HEK293T (cell line): ENCODE results near the gene DCANP1.

Experiments used
- ARNT ChIP-seq: fragments of 450-650 bp; IDR thresholded peaks from 2 replicates; pipeline ENCODE4 v1.6.1; 2017; ENCODE audit warnings: mild to moderate bottlenecking
- BHLHE40 ChIP-seq: fragments of 450-650 bp; IDR thresholded peaks from 2 replicates; pipeline ENCODE4 v1.6.1; 2016; ENCODE audit warnings: mild to moderate bottlenecking, moderate library complexity, borderline replicate concordance
- ELF4 ChIP-seq: fragments of 450-650 bp; IDR thresholded peaks from 2 replicates; pipeline ENCODE4 v1.6.1; 2017; ENCODE audit warnings: antibody characterized with exemption
- FOXA1 ChIP-seq: fragments of 450-650 bp; IDR thresholded peaks from 2 replicates; pipeline ENCODE4 v1.6.1; 2016; ENCODE audit warnings: mild to moderate bottlenecking
- FOXK2 ChIP-seq: fragments of 450-650 bp; IDR thresholded peaks from 2 replicates; pipeline ENCODE4 v1.6.1; 2016; ENCODE audit warnings: mild to moderate bottlenecking
- FOXM1 ChIP-seq: fragments of 450-650 bp; IDR thresholded peaks from 2 replicates; pipeline ENCODE4 v1.6.1; 2017; ENCODE audit warnings: mild to moderate bottlenecking, borderline replicate concordance
- HDGF ChIP-seq: fragments of 450-650 bp; IDR thresholded peaks from 2 replicates; pipeline ENCODE4 v1.6.1; 2017; ENCODE audit warnings: antibody characterized with exemption, borderline replicate concordance
- NFRKB ChIP-seq: fragments of 450-650 bp; IDR thresholded peaks from 2 replicates; pipeline ENCODE4 v1.6.1; 2016; ENCODE audit warnings: mild to moderate bottlenecking, moderate library complexity
- SP1 ChIP-seq: fragments of 450-650 bp; IDR thresholded peaks from 2 replicates; pipeline ENCODE4 v1.6.1; 2017
- SUZ12 ChIP-seq: fragments of 450-650 bp; IDR thresholded peaks from 2 replicates; pipeline ENCODE4 v1.6.1; 2016; ENCODE audit warnings: mild to moderate bottlenecking
- TARDBP ChIP-seq: fragments of 450-650 bp; IDR thresholded peaks from 2 replicates; pipeline ENCODE4 v1.6.1; 2016
- ZNF384 ChIP-seq: fragments of 450-650 bp; IDR thresholded peaks from 2 replicates; pipeline ENCODE4 v1.6.1; 2016
- TF ChIP-seq, protein P1 (sequence below): fragments of 450-650 bp; IDR thresholded peaks from 2 replicates; pipeline ENCODE4 v1.6.1; 2016

GRCh38 chr5:135455876-135456237 lies 8.7 kb upstream of the DCANP1 start:
- TF ChIP-seq BHLHE40: no peak
- TF ChIP-seq SP1: no peak
- TF ChIP-seq FOXA1: no peak
- TF ChIP-seq ELF4: no peak
- TF ChIP-seq TARDBP: no peak
- TF ChIP-seq SUZ12: no peak
- no peak for TF ChIP-seq HDGF
- no peak for TF ChIP-seq ARNT
- TF ChIP-seq FOXK2: no peak
- TF ChIP-seq ZNF384: no peak
- no peak for TF ChIP-seq NFRKB
- TF ChIP-seq FOXM1: no peak
- TF ChIP-seq, protein P1, sequence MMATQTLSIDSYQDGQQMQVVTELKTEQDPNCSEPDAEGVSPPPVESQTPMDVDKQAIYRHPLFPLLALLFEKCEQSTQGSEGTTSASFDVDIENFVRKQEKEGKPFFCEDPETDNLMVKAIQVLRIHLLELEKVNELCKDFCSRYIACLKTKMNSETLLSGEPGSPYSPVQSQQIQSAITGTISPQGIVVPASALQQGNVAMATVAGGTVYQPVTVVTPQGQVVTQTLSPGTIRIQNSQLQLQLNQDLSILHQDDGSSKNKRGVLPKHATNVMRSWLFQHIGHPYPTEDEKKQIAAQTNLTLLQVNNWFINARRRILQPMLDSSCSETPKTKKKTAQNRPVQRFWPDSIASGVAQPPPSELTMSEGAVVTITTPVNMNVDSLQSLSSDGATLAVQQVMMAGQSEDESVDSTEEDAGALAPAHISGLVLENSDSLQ: no peak
